Measurements from ENCODE around the gene KCNJ4.
"Not testable (repeated sequence)": the region's sequence is repeated elsewhere in the genome, so short reads cannot be mapped to it uniquely, and the experiment has no call there.

KCNJ4 gene

GRCh38 chr22:38455076-38455529 is at the start of gene KCNJ4:
TSS of gene KCNJ4 (minus strand) at chr22:38455199. CDS start at chr22:38428132, 27,067 bp downstream.
- no peak for DNase-seq

- no peak for DNase-seq
Measured at GRCh38 chr22:38503021-38503420, 48.0 kb upstream of the KCNJ4 start.

DNA sequence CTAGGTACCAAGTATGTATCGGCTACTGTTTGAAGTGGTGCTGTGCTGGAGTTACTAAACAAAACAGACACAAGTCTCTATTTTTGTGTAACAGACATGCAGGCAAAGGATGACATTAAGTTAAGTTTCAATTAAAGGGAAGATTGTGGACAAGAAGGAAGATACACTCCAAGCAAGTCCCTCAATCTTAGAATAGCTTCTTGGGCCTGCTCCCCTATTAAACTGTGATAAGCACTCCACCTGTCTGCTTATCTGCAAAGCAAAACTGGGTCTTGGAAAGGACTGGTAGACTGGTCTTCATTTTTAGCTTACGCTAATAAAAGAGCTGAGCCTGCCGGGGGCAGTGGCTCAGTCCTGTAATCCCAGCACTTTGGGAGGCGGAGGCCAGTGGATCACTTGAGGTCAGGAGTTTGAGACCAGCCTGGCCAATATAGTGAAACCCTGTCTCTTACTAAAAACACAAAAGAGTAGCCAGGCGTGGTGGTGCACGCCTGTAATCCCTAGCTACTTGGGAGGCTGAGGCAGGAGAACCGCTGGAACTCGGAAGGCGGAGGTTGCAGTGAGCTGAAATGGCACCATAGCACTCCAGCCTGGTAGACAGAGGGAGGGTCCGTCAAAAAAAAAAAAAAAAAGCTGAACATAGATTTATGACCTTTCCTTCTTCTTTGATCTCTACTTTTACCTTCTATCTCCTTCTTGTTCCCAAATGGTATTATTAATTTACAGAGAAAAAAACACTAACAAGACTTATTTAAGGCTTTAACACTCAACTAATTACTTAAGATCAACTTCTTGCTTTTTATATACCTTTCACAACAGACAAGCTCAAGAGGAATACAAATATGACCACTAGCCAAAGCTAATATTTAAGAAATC is 47.0 kb upstream of the KCNJ4 start:
- no peak for DNase-seq

DNA sequence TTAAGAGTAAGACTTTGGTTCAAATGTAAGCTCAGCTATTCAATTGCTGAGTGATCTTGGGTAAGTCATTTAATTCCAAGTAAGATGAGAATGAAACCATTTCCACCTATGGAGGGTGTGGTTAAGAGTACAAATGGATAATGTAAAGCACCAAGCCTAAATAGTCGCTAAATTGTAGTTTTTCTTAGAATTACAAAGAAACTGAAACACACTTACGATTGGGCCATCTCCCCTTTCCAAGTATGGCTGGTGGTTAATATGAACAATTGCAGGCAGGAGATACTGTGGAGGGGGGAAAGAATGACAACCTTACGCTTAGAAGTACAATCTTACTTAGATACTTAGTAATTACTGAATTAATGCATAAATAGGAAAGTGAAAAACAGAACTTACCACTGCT is 42.9 kb upstream of the KCNJ4 start:
- DNase-seq, result no peak

- no peak for DNase-seq
Measured at GRCh38 chr22:38494939-38495338, 39.9 kb upstream of the KCNJ4 start.

- DNase-seq, result no peak
Measured at GRCh38 chr22:38494498-38494897, 39.5 kb upstream of the KCNJ4 start.

DNA sequence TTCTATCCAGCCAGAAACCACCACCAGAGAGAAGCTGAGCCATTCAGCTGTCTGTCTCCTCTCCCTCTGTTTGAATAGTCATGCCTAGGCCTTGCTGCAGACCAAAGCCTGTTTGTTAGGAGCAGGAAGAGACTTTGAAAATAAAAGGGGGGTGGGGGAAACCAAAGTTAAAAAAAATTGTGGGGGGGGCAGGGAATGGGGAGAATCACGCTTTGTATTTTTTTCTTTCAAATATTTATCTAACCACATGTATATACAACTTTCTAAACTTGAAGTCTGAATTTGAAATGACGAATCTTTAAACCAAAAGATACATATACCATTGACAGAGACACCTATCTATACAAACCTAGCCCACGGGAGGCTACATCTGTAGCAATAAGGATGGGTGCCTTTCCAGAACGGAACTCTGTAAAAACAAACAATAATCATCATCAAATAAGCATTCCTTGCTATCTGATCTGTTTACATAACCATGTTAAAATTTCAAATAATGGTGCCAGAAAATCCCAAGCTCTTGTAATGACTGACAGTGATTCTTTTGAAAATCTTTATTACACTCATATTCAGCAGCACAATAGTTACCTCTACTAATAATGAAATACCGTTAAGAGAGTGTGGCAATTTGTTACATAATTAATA is 36.8 kb upstream of the KCNJ4 start:
- DNase-seq, result no peak

DNA sequence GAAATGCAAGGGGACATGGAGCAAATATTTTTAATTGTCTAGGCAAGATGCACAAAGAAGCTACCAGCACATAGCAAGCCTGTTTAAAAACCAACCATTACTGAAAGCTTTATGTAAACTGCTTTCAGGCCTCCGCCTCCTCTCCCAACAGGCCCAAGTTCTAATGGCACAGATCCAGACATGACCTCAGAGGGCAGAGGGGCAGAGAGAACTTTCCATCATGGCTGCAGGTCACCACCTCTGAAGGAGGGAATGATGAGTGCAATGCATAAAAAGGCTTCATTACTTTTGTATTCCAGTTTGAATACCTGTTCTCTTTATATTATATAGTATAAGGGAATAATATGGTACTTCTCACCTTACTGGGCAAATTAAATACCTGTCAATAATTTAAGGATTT is 35.9 kb upstream of the KCNJ4 start:
- no peak for DNase-seq

DNA sequence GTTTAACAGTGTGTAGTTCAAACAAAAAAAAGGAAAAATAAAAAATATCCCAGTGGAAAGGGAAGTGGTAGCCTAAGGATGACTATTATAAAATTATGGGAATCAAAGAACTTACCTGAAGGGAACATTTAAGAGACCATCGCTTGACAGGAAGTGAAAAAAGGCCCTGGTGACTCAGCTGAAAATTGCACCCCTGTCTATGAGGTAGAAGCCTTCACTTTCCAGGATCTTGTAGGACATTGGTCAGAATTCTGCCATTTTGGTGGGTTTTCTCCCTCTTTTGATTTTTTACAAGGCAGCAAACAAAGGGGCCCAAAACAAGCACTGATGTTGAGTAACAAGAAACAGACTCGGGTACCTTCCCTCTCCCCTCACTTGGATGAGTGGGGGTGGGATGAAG is 35.5 kb upstream of the KCNJ4 start:
- no peak for DNase-seq

- no peak for DNase-seq
Measured at GRCh38 chr22:38489561-38490145, 34.7 kb upstream of the KCNJ4 start.

GRCh38 chr22:38489142-38489541 is 34.1 kb upstream of the KCNJ4 start:
- no peak for DNase-seq

DNA sequence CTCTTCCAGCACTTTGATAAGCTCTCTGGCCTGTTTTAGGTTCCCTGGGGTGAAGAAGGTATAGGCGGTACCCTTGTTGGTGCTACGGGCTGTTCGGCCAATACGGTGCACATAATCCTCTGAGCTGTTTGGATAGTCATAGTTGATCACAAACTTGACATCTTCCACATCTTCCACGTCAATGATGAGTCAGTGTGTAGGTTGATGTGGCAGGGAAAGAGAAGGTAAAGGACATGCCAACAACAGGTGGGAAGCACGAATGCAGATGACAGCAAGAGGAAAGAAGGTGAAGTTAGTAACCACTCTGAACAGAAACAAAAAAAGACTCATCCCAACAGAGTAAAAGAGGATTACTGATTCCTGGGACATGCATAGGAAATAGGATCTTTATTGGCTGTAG is 32.9 kb upstream of the KCNJ4 start:
- DNase-seq, result no peak

GRCh38 chr22:38485783-38486182 is 30.8 kb upstream of the KCNJ4 start:
- DNase-seq, result no peak

DNA sequence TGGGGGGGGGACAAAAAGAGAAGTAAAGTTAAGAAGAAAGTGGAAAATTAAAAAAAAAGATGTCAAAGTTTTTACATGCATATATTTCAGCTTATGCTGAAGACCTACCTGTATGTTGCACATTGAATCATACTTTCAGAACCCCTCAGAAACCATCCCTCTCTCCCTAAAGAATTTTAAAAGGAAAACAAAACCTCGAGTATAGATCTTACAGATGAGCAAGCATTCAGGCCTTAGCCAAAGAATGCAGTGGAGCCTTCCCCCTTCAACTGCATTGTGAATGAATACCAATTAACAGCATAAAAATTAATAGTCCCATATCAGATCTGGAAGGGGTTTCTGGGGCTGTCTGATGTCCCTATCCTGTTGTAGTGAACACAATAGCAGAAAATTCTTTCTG is 29.2 kb upstream of the KCNJ4 start:
- DNase-seq, result no peak

DNA sequence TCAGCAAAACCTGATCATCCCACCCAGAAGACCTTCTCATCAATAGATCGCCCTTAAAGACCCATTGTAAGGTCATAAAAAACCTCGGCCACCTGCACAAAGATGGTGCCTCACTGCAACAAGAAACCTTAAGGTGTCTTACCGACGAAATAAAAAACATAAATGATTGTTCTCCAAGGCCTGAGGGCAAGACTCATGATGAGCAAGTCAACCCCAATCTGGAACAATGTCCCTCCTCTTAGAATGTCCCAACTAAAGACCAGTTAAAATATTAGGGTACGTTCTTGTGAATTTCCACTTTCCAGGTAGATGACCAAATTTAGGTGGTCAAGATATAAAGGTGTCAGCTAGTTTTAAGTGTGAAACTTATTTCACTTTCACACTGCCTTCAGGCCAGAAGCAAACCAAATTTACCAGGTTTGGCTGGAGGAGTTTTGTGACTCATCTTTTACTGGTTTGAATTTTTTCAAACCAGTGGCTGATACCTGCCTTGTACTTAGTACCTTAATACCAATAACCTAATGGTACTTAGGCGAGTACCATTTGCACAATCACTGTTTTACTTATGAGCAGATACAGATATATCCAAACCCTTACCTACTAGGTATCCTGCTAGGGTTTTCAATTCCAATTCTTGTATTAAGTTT is 27.8 kb upstream of the KCNJ4 start:
- no peak for DNase-seq

- no peak for DNase-seq
Measured at GRCh38 chr22:38481871-38482332, 26.9 kb upstream of the KCNJ4 start.

- no peak for DNase-seq
Measured at GRCh38 chr22:38481162-38481870, 26.3 kb upstream of the KCNJ4 start.

DNA sequence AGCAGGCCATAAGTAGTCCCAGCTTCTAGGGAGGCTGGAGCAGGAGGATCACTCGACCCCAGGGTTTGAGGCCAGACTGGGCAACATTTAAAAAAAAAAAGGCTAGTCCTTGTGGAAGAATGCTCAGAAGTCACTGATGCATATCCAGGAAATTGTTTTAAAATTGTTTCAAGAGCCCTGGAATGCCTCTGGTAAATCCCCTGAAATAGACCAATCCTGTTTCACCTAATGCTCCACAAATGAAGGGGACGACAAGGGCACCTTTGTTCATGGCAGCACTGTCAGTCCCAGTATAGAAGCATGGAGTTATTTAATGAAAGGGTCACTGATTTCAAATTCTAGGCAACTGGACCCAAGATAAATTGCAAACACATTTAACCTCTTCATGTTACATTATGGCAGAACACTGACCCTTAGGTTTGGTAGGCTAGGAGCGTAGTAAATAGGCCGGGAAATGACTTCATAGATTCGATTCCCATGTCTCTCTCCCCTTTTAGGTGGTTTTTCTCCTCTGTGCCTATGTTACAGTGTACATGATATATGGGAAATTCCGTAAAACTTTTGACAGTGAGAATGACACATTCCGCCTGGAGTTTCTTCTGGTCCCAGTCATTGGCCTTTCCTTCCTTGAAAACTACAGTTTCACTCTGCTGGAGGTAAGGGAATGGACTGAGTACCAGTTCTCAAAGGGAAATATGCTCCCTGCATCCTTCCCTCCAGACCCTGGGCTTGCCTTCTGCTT is 24.3 kb upstream of the KCNJ4 start:
- DNase-seq, result no peak

GRCh38 chr22:38477585-38477984 is 22.6 kb upstream of the KCNJ4 start:
- DNase-seq, result no peak

- no peak for DNase-seq
Measured at GRCh38 chr22:38474003-38474607, 19.1 kb upstream of the KCNJ4 start.

DNA sequence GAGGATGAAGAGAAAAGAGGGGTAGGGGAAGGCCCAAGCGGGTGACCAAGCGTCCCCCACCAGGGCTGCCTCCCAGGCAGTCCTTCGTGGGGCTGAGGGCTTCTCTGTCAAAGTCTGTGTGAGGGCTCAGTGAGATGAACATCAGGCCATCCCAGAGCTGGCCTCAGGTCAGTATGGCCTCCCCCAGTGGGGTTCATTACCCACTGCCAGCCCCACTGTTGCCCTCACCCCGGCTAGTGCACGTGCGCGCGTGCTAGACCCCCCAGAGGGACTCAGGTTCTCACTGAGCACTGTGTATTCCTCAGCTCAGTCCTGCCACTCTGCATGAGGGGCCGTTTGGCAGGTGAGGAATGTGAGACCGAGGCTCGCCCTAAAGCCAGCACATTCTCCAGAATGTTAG is 16.2 kb upstream of the KCNJ4 start:
- DNase-seq, result no peak

DNA sequence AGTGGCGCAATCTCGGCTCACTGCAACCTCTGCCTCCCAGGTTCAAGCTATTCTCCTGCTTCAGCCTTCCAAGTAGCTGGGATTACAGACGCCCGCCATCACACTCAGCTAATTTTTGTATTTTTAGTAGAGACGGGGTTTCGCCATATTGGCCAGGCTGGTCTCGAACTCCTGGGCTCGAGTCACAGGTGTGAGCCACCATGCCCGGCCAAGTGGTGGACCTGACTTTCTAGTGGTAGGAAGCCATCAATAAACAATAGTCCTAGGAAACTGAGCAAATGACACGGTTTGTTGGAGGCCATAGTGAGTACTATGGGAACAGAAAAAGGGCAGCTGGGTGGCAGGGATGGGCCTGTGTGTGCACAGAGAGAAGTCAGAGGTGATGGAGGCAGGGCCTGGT is 15.2 kb upstream of the KCNJ4 start:
- DNase-seq, result not testable (repeated sequence)
